Heart left ventricle (tissue), 13 donors: ENCODE measurements around the gene CCP110.

Experiments
- CTCF ChIP-seq, 12 donors: fragments of 200-600 bp; sonication (generic) in 4 of 12; IDR thresholded peaks; one replicate each; pipeline versions ENCODE4 v1.5.0 to v1.8.0; 2018 to 2022; ENCODE audit warnings: antibody characterized with exemption in 12 of 12, mild to moderate bottlenecking in 5 of 12
- POLR2A ChIP-seq, 2 donors: fragments of 450-650 bp; IDR thresholded peaks; one replicate each; pipeline ENCODE4 v1.6.1; 2017; ENCODE audit warnings: antibody characterized with exemption in 2 of 2, mild to moderate bottlenecking in 2 of 2, moderate library complexity in 2 of 2
- donor health status: ischemic (EF 13 %, LVEDD 7.1; RV severe dilation, severe dysfunction).
- donor health status: DM: no; HTN: yes; CAD: no.
- donor health status: DM: no; HTN: no; CAD: no.
- donor health status: ischemic (EF 25% LVEDD 6.9; RV normal size, moderate dysfunction).
- donor health status: ischemic (EF 25% LVEDD 5.7; RV mildly dilated, moderate dysfunction).
- donor health status: ischemic (EF 35%, LVEDD 5.7; RV mildly dilated, moderate dysfunction).
- donor health status: nonischemic (EF 11% LVEDD 7.7; RV severe dilation, severe dysfunction).
- donor health status: DM: yes; HTN: yes; CAD: no.
- donor health status: PGD.
- donor health status: ischemic (EF 29% LVEDD 5.4; RV normal size, mild dysfunction).
- donor health status: nonischemic (EF 23%, LVEDD 6.1; RV moderate dilation, normal function).

GRCh38 chr16:19595043-19595767 lies 71.5 kb downstream of the CCP110 start:
- TF ChIP-seq CTCF (IDR thresholded peaks at IDR 0.05) (no peak), POLR2A (IDR thresholded peaks at IDR 0.05) (no peak)
